Measurements from ENCODE around the gene SPRED2. TPM values are rescaled to one million over a fixed set of nuclear protein-coding genes. Genes with fewer than 3 reads are reported as not detected.

The SPRED2 gene
- total and polyA plus RNA-seq, 2 of the 8 experiments (the other 6 are each of a cell fraction or from before 2014, with no cell fraction given), result 15.3 to 22.5 TPM

GRCh38 chr2:65450393-65450792, 18.0 kb upstream of the SPRED2 start:
- H4K5ac ChIP-seq (ENCODE audit: insufficient read length, low read depth, low read length), result no peak overlapping the region
- TF ChIP-seq CHD2 (IDR thresholded peaks at IDR 0.05; ENCODE audit: low read length) (no peak), GABPA (IDR thresholded peaks at IDR 0.05; ENCODE audit: borderline replicate concordance, insufficient read depth, low read length) (no peak), KDM4A (IDR thresholded peaks at IDR 0.05; ENCODE audit: low read depth, low read length, severe bottlenecking) (no peak), ZNF274 (IDR thresholded peaks at IDR 0.05; ENCODE audit: borderline replicate concordance, extremely low read depth, low read length) (no peak), HDAC2 (IDR thresholded peaks at IDR 0.05; ENCODE audit: borderline replicate concordance in 1 of 2, low read depth in 2 of 2, low read length in 2 of 2) (no peak)

More at GRCh38 chr2:65450393-65450792, 18.0 kb upstream of the SPRED2 start:
- H3K14ac ChIP-seq (ENCODE audit: insufficient read length), result no peak overlapping the region
- no peaks in the 10 kb centered on the region for H4K20me1 ChIP-seq (replicated peaks in 1 of 2; ENCODE audit: control insufficient read depth in 1 of 2, insufficient read depth in 2 of 2, low read length in 2 of 2)
- no peaks in the 10 kb centered on the region for H3K36me3 ChIP-seq (ENCODE audit: control insufficient read depth in 2 of 4, insufficient read depth in 4 of 4, low read length in 3 of 4)
- H2AFZ ChIP-seq (ENCODE audit: low read length), result no peak overlapping the region
- H4K8ac ChIP-seq (ENCODE audit: extremely low read depth, insufficient read depth, low read length), result no peak overlapping the region
- no peak overlapping the region for H2BK15ac ChIP-seq (ENCODE audit: low read length)
- ChIA-PET POLR2A (ENCODE audit: partially characterized antibody) (interaction anchor here (0.6 kb wide), 1 partner anchor 957 kb away, joined by 3 read pairs; no protein-coding TSS in a partner anchor), CTCF (ENCODE audit: partially characterized antibody) (interaction anchor here (0.7 kb wide), 1 partner anchor 159 kb away, joined by 3 read pairs; no protein-coding TSS in a partner anchor)
- no peak overlapping the region for H2BK5ac ChIP-seq (ENCODE audit: low read depth, low read length)
- H3K4me2 ChIP-seq (ENCODE audit: insufficient read depth in 1 of 2, low read depth in 2 of 2, low read length in 2 of 2), result no peak overlapping the region
- no peaks in the 10 kb centered on the region for H3K9me3 ChIP-seq (ENCODE audit: insufficient read depth in 2 of 2, low read depth in 1 of 2, low read length in 1 of 2)
- no peaks in the 10 kb centered on the region for H3K4me1 ChIP-seq (replicated peaks in 1 of 4; ENCODE audit: control insufficient read depth in 3 of 4, insufficient read depth in 4 of 4, low read length in 3 of 4)
- no peak overlapping the region for H2BK12ac ChIP-seq (ENCODE audit: low read depth, low read length)
- H3K27me3 ChIP-seq (replicated peaks in 1 of 4; ENCODE audit: control insufficient read depth in 3 of 4, extremely low read depth in 1 of 4, insufficient read depth in 3 of 4, low read length in 3 of 4), result peaks cover 0 to 2% (median 0%) of the 10 kb centered on the region in 4 experiments; a peak in 1 of 7 replicates
- WGBS, 2 experiments (ENCODE audit: extremely low coverage in 1 of 2, insufficient coverage in 1 of 2, insufficient read length in 1 of 2, insufficient replicate concordance in 2 of 2, low coverage in 1 of 2, low lambda C conversion rate in 2 of 2, missing lambda C conversion rate in 1 of 2), result 81 to 100% methylated on average over 2 to 3 of the region's 3 CpGs
- no peaks in the 10 kb centered on the region for H3K23me2 ChIP-seq (ENCODE audit: low read depth, low read length)
- H4K91ac ChIP-seq (replicated peaks; ENCODE audit: insufficient read length, low read length), result no peak overlapping the region
- no peak overlapping the region for H2BK20ac ChIP-seq (ENCODE audit: low read length)
- H3K4me3 ChIP-seq (ENCODE audit: extremely low read depth in 1 of 4, insufficient read depth in 2 of 4, low read depth in 3 of 4, low read length in 4 of 4), result no peak overlapping the region
- no peak overlapping the region for H3K27ac ChIP-seq (ENCODE audit: low read depth, low read length)
- no peak overlapping the region for H2BK120ac ChIP-seq (replicated peaks; ENCODE audit: low read depth, low read length)
- DNase-seq (ENCODE audit: low read depth in 1 of 2, low spot score in 2 of 2) (no peak), FAIRE-seq (no peak)
- H3K79me2 ChIP-seq (ENCODE audit: control insufficient read depth in 1 of 2, insufficient read depth in 2 of 2, low read length in 2 of 2), result no peaks in the 10 kb centered on the region
- no peak overlapping the region for H3K9ac ChIP-seq (replicated peaks in 1 of 4; ENCODE audit: extremely low read depth in 1 of 4, low read depth in 3 of 4, low read length in 3 of 4)
- H3K79me1 ChIP-seq (ENCODE audit: low read depth, low read length), result no peaks in the 10 kb centered on the region
- no peak overlapping the region for H2AK5ac ChIP-seq (ENCODE audit: low read depth, low read length)
- no peak overlapping the region for H3K4ac ChIP-seq (replicated peaks; ENCODE audit: insufficient read length, low read depth, low read length)
- no peak overlapping the region for H3K18ac ChIP-seq (ENCODE audit: extremely low read depth, low read length)
- no peak overlapping the region for H3K23ac ChIP-seq (ENCODE audit: insufficient read length)
- no peak overlapping the region for H3K56ac ChIP-seq (replicated peaks; ENCODE audit: insufficient read length, low read depth, low read length)

Data from H1 (cell line).